Activated T-helper 2 cell treated with anti-CD3 and anti-CD28 coated beads, Interferon-gamma antibody, Interleukin-2, Interleukin-4, amounts not matched to agents 10 μg/mL and 5 μg/mL and 100 μg/mL, durations not matched to agents 14 hours and 24 hours and 36 hours (primary cell): Measurements from ENCODE around the gene FNBP1. TPM values are rescaled to one million over a fixed set of nuclear protein-coding genes. Genes with fewer than 3 reads are reported as not detected.

ENCODE experiments used
- DNase-seq: peaks from one replicate; pipeline ENCODE4 v3.0.0; 2021; ENCODE audit warnings: low spot score
- H3K27ac Mint-ChIP-seq: one replicate; pipeline ENCODE4 v1.8.0; 2021; ENCODE audit warnings: mixed read lengths
- H3K27me3 Mint-ChIP-seq: one replicate; pipeline ENCODE4 v1.8.0; 2021; ENCODE audit warnings: low read depth, mixed read lengths
- H3K36me3 Mint-ChIP-seq: one replicate; pipeline ENCODE4 v1.8.0; 2021; ENCODE audit warnings: low read depth, mixed read lengths
- H3K4me1 Mint-ChIP-seq: one replicate; pipeline ENCODE4 v1.8.0; 2021; ENCODE audit warnings: low read depth, mixed read lengths
- H3K4me3 Mint-ChIP-seq: one replicate; pipeline ENCODE4 v1.8.0; 2021; ENCODE audit warnings: low read depth, mild to moderate bottlenecking, moderate library complexity, mixed read lengths
- H3K9me3 Mint-ChIP-seq: one replicate; pipeline ENCODE4 v1.8.0; 2021; ENCODE audit warnings: mixed read lengths
- intact Hi-C: fragments of 100-400 bp; cut with micrococcal nuclease; formaldehyde crosslinking; loops from one replicate; pipeline ENCODE4 v1.15.1; 2023
- total RNA-seq: library from RNA; stranded (reverse); gene quantifications from 2 replicates; pipeline ENCODE4 v1.2.3, GENCODE V29; 2022

FNBP1 gene
- total RNA-seq, 1 donor from 2014 or later = 358 TPM

GRCh38 chr9:129979071-129979745 lies 63.8 kb downstream of the FNBP1 start:
- no peak overlapping the region for H3K4me3 Mint-ChIP-seq
- no peak for DNase-seq
- H3K4me1 Mint-ChIP-seq = peaks cover 16% of the 10 kb centered on the region
- peaks cover 74% of the 10 kb centered on the region for H3K36me3 Mint-ChIP-seq
- intact Hi-C loops = no loop called here
- no peaks in the 10 kb centered on the region for H3K9me3 Mint-ChIP-seq
- H3K27me3 Mint-ChIP-seq = no peaks in the 10 kb centered on the region
- peak overlapping the region; percentile 52 for H3K27ac Mint-ChIP-seq

- DNase-seq = no peak
- Mint-ChIP-seq H3K4me3 (no peak overlapping the region), H3K4me1 (peaks cover 27% of the 10 kb centered on the region), H3K9me3 (no peaks in the 10 kb centered on the region), H3K36me3 (peaks cover 75% of the 10 kb centered on the region), H3K27ac (peak overlapping the region; percentile 17), H3K27me3 (no peaks in the 10 kb centered on the region)
- intact Hi-C loops = no loop called here
Measured at GRCh38 chr9:129972816-129973215, 70.2 kb downstream of the FNBP1 start.

- DNase-seq = no peak
- intact Hi-C loops = no loop called here
- H3K4me1 Mint-ChIP-seq = peaks cover 52% of the 10 kb centered on the region
- H3K36me3 Mint-ChIP-seq = peaks cover 82% of the 10 kb centered on the region
- no peaks in the 10 kb centered on the region for H3K27me3 Mint-ChIP-seq
- H3K4me3 Mint-ChIP-seq = no peak overlapping the region
- no peaks in the 10 kb centered on the region for H3K9me3 Mint-ChIP-seq
- H3K27ac Mint-ChIP-seq = peak overlapping the region; percentile 85
Measured at GRCh38 chr9:129968690-129969485, 74.1 kb downstream of the FNBP1 start.

GRCh38 chr9:129964901-129965734 lies 77.9 kb downstream of the FNBP1 start:
- peaks cover 68% of the 10 kb centered on the region for H3K4me1 Mint-ChIP-seq
- peaks cover 84% of the 10 kb centered on the region for H3K36me3 Mint-ChIP-seq
- intact Hi-C loops = no loop called here
- H3K9me3 Mint-ChIP-seq = no peaks in the 10 kb centered on the region
- H3K4me3 Mint-ChIP-seq = no peak overlapping the region
- H3K27ac Mint-ChIP-seq = peak overlapping the region; percentile 89
- DNase-seq = no peak
- H3K27me3 Mint-ChIP-seq = no peaks in the 10 kb centered on the region

GRCh38 chr9:129962889-129963703 lies 79.9 kb downstream of the FNBP1 start:
- peaks cover 67% of the 10 kb centered on the region for H3K4me1 Mint-ChIP-seq
- DNase-seq = peak; percentile 76
- peak overlapping the region; percentile 80 for H3K4me3 Mint-ChIP-seq
- intact Hi-C loops = loop anchor here (1.0 to 2.0 kb wide), 5 partner anchors 18 to 80 kb away; partner anchors contain the start of gene FNBP1
- H3K36me3 Mint-ChIP-seq = peaks cover 90% of the 10 kb centered on the region
- H3K27ac Mint-ChIP-seq = peak overlapping the region; percentile 89
- H3K9me3 Mint-ChIP-seq = no peaks in the 10 kb centered on the region
- no peaks in the 10 kb centered on the region for H3K27me3 Mint-ChIP-seq

GRCh38 chr9:129962451-129962864 lies 80.5 kb downstream of the FNBP1 start:
- intact Hi-C loops = loop anchor here (2.0 kb wide), 3 partner anchors 18 to 30 kb away; no protein-coding TSS in a partner anchor
- DNase-seq = no peak
- H3K27ac Mint-ChIP-seq = peak overlapping the region; percentile 89
- no peaks in the 10 kb centered on the region for H3K27me3 Mint-ChIP-seq
- H3K4me1 Mint-ChIP-seq = peaks cover 72% of the 10 kb centered on the region
- peaks cover 92% of the 10 kb centered on the region for H3K36me3 Mint-ChIP-seq
- H3K9me3 Mint-ChIP-seq = no peaks in the 10 kb centered on the region
- H3K4me3 Mint-ChIP-seq = peak overlapping the region; percentile 80

GRCh38 chr9:129958796-129959195 lies 84.2 kb downstream of the FNBP1 start:
- no peak overlapping the region for H3K4me3 Mint-ChIP-seq
- peaks cover 86% of the 10 kb centered on the region for H3K36me3 Mint-ChIP-seq
- no peak for DNase-seq
- no peaks in the 10 kb centered on the region for H3K9me3 Mint-ChIP-seq
- H3K27me3 Mint-ChIP-seq = no peaks in the 10 kb centered on the region
- no peak overlapping the region for H3K27ac Mint-ChIP-seq
- H3K4me1 Mint-ChIP-seq = peaks cover 56% of the 10 kb centered on the region
- intact Hi-C loops = no loop called here

GRCh38 chr9:129954868-129955550 lies 88.0 kb downstream of the FNBP1 start:
- Mint-ChIP-seq H3K4me1 (peaks cover 38% of the 10 kb centered on the region), H3K27ac (peak overlapping the region; percentile 33), H3K36me3 (peaks cover 89% of the 10 kb centered on the region), H3K4me3 (no peak overlapping the region), H3K27me3 (no peaks in the 10 kb centered on the region), H3K9me3 (no peaks in the 10 kb centered on the region)
- no peak for DNase-seq
- intact Hi-C loops = no loop called here

- H3K4me3 Mint-ChIP-seq = no peak overlapping the region
- H3K4me1 Mint-ChIP-seq = peaks cover 40% of the 10 kb centered on the region
- peak overlapping the region; percentile 4 for H3K27ac Mint-ChIP-seq
- no peaks in the 10 kb centered on the region for H3K9me3 Mint-ChIP-seq
- intact Hi-C loops = no loop called here
- H3K36me3 Mint-ChIP-seq = peaks cover 90% of the 10 kb centered on the region
- no peaks in the 10 kb centered on the region for H3K27me3 Mint-ChIP-seq
- no peak for DNase-seq
Measured at GRCh38 chr9:129953736-129954135, 89.3 kb downstream of the FNBP1 start.

GRCh38 chr9:129952337-129952736 lies 90.7 kb downstream of the FNBP1 start:
- no peaks in the 10 kb centered on the region for H3K9me3 Mint-ChIP-seq
- DNase-seq = no peak
- H3K4me3 Mint-ChIP-seq = no peak overlapping the region
- H3K27me3 Mint-ChIP-seq = no peaks in the 10 kb centered on the region
- H3K36me3 Mint-ChIP-seq = peaks cover 88% of the 10 kb centered on the region
- peaks cover 31% of the 10 kb centered on the region for H3K4me1 Mint-ChIP-seq
- intact Hi-C loops = no loop called here
- H3K27ac Mint-ChIP-seq = no peak overlapping the region

GRCh38 chr9:129949821-129950220 lies 93.2 kb downstream of the FNBP1 start:
- Mint-ChIP-seq H3K36me3 (peaks cover 83% of the 10 kb centered on the region), H3K4me3 (no peak overlapping the region), H3K4me1 (peaks cover 37% of the 10 kb centered on the region), H3K27ac (peak overlapping the region; percentile 58), H3K27me3 (no peaks in the 10 kb centered on the region), H3K9me3 (no peaks in the 10 kb centered on the region)
- no peak for DNase-seq
- intact Hi-C loops = no loop called here
